GM18499 (cell line): ENCODE data around the gene SCIN.
A peak's percentile ranks its signal among the peaks of the same experiment; 100 is the strongest.

ENCODE experiments used
- ATAC-seq: cut with Tn5 transposase; IDR thresholded peaks from one replicate; pipeline ENCODE4 v1.9.1; 2021; ENCODE audit warnings: moderate number of reproducible peaks; ENCODE audit not compliant: insufficient read depth, unreplicated experiment

Gene SCIN

DNA sequence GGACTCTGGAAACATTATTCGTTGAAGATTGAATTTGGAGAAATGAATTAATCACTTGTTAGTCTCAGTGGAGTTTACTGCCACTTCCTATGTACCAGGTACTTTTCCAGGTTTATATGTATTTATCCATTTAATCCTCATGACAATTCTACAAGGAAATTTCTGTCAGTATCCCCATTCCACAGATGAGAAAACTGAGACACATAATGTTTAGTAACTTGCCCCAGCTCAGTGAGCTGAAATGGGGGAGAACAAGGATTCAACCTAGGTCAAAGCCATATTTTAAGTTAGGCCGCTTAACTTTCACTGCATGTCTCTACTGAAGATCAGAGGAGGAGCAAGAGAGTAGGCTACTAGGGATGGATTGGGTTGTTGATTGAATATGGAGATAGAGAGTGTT is 4.6 kb upstream of the SCIN start:
- no peak for ATAC-seq

- ATAC-seq: peak; percentile 90
These were observed 3.5 kb upstream of the SCIN start for GRCh38 chr7:12567015-12567414.

GRCh38 chr7:12569673-12570072 is 847 bp upstream of the SCIN start:
- ATAC-seq: no peak

- no peak for ATAC-seq
These were observed 369 bp upstream of the SCIN start for GRCh38 chr7:12570168-12570533.

- no peak for ATAC-seq
These were observed 1.2 kb downstream of the SCIN start for GRCh38 chr7:12571691-12572090.

DNA sequence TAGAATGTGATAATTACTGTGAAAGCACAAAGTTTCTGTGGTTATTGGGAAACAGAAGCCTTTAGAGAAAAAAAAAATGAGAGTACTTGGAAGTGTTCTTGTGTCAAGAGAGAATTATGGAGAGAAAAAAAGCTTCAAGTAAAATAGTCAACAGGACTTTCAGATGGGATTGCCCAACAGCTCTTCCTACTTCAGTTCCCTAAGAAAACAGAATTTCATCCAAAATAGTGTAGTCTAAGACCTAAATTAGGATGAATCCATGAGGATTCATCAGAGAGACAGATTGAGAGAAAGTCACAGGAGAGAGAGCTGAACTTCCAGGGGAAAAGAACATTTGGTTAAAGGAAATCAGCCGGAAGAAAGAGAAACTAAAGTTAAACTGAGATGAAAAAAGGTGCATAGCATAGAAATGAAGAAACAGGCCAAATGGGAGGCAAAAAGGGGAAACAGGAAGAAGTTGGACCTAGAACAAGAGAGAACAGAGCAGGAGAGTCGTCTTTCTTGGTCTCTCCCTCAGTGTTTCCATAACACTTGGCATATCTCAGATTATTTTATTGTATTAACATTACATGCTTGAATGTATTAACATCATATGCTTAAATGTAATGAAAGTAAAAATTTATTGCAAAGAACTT is 2.5 kb downstream of the SCIN start:
- ATAC-seq: no peak

DNA sequence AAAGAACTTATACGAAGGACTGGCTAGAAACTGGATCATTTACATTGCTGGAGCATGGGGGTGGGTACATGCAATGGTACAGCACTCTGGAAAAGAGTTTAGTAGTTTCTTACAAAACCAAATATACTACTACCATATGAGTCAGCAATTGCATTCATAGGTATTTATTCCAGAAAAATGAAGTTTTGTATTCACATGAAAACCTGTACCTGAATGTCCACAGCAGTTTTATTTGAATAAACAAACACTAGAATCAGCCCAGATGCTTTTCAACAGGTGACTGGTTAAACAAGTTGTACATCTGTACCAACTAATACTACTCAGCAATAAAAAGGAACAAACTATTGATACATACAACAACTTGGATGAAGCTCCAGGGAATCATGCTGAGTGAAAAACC is 3.4 kb downstream of the SCIN start:
- no peak for ATAC-seq

- ATAC-seq: no peak
These were observed 8.6 kb downstream of the SCIN start for GRCh38 chr7:12578930-12579640.

DNA sequence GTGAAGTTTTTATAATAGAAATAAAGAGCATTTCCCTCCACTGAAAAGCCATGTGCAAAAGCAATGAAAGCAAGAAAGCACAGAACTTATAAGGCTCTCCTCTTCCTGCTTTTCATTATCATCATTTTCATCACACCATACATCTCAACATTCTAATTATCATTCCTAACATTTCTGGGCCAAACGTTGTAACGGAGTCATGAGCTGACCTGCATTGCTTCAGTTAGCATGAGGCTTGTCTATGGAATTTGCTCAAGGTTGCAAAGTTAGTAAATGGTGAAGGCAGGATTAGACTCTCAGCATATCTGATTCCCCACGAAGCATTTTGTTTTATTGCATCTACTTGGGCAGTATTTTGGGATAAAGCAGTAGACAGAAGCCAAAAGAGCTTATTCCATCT is 11.4 kb downstream of the SCIN start:
- no peak for ATAC-seq

- no peak for ATAC-seq
These were observed 11.8 kb downstream of the SCIN start for GRCh38 chr7:12582362-12582761.

- ATAC-seq: no peak
These were observed 12.7 kb downstream of the SCIN start for GRCh38 chr7:12583176-12583575.

GRCh38 chr7:12583922-12584321 is 13.4 kb downstream of the SCIN start:
- ATAC-seq: no peak

DNA sequence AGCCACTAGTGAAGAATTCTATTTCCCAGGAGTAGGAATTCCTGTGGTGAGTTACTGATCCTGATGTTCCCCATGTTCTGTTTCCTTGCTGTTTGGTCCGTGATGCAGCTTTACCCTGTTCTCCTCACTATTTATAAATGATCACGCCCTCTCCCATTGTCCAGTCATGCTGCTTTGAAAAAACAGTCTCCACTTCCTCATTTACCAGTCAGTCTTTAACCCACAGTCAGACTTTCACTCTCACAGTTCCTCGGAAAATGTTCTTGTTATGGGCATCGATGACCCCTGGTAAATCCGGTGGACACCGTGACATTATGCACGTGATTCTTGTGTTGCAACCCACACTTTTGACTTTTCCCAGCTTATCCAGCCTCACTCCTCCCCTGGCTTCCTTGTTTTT is 14.4 kb downstream of the SCIN start:
- ATAC-seq: peak; percentile 99

- ATAC-seq: no peak
These were observed 15.8 kb downstream of the SCIN start for GRCh38 chr7:12586271-12586670.

- no peak for ATAC-seq
These were observed 17.9 kb downstream of the SCIN start for GRCh38 chr7:12588259-12588904.

- no peak for ATAC-seq
These were observed 20.0 kb downstream of the SCIN start for GRCh38 chr7:12590559-12590958.

DNA sequence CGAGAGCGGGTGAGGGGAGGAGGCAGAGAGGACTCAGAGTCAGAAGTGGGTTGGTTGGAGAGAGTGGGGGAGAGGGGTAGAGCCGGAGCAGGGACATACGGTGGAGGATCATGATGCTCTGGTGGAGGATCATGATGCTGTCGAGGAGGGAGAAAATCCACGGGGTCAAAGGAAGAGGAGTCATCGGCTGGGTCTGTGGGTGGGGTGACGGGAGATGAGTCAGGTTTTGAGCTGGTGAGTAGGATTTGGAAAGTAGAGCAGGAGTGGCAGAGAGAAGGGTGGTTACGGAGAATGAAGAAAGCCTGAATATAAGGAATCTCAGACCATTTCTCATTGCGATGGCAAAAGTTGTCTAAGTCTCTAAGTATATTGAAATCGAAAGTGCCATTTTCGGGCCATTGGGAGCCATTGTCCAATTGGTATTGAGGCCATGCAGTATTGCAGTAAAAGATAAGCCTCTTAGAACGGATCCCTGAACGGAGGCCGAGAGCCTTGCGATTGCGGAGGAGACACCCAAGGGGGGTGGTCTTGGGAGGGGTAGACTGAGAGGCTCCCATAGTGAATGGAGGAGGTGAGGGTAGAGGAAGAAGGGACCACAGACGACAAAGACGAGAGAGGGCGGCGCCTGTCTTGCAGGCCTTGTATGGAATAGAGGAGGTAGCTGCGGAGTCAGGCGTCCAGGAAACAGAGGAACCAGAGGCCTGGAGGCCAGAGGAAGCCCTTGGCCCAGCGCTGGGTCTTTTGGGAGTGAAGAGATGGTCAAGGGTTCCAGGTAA is 23.8 kb downstream of the SCIN start:
- no peak for ATAC-seq

DNA sequence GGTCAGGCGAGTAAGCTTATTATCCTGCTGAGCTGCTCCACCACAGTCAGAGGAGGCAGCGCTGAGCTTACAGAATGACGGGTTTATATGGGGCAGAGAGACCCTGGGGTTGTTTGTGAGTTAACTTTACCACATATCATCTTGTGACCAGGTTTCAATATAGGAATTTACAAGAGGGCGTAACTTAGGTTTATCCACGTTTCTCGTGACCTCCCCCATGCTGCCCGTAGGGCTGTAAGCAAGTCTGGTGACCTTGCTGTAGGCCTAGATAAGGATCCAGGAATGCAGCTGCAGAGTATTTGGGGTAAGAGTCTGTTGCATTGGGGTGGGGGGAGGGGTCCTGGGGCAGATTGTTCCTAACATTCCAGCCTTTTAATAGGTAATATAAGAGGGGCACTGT is 24.6 kb downstream of the SCIN start:
- no peak for ATAC-seq

DNA sequence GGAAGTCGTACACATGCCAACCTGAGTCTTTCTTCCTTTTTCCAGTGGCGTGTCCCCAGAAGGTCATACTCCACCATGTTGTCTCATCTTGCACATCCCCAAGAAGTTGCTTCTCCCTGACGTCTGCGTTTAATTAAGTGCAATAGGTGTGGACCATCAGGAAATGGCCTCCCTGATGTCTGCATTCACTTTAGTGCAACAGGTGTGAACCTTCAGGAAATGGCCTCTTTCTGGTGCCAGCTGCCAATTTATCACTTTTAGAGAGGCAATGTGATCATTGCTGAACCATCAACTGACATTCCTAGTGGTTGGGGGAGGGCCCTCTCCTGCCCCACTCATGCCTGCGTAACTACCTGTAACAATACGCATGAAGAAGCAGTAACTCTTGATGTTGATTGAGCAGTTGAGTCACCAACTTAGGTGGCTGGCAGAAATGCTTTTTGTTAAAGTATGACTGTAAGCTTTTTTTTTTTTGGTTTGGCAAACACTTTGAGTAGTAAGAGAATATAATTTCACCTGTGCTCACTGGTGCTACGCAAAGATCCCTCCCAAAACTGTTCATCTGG is 25.8 kb downstream of the SCIN start:
- ATAC-seq: no peak

DNA sequence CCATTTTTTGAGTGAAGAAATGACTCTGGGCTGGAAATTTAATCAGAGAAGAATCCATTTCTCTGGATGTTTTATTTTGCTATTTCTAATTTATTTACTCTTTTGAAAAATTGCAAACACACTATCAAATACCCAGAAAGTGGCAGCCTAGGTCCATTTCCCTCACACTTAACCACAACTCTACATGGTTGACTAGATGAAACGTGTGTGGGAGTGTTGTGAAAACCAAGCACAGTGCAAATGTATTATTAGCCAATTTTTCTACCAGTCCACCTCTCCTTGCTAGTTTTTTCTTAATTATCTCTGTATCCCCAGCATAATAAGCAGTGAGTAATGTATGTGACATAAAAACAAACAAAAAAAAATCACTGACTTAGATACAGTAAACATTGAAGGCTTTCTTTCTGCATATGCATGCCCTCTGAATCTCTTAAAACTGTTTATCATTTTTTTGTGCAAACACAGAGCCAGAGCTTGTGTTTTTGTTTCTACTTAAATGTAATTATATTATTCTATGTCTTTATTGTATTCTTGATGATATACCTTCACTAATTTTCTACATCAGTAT is 30.9 kb downstream of the SCIN start:
- no peak for ATAC-seq
